Germinal center (tissue), 1 donor: ENCODE measurements around the gene CDC20B.
"Not testable (repeated sequence)": the region's sequence is repeated elsewhere in the genome, so short reads cannot be mapped to it uniquely, and the experiment has no call there.

ENCODE experiments used
- DNase-seq: peaks from one replicate; pipeline ENCODE4 v3.0.0; 2012; ENCODE audit warnings: mixed read lengths, low spot score

Gene CDC20B

DNA sequence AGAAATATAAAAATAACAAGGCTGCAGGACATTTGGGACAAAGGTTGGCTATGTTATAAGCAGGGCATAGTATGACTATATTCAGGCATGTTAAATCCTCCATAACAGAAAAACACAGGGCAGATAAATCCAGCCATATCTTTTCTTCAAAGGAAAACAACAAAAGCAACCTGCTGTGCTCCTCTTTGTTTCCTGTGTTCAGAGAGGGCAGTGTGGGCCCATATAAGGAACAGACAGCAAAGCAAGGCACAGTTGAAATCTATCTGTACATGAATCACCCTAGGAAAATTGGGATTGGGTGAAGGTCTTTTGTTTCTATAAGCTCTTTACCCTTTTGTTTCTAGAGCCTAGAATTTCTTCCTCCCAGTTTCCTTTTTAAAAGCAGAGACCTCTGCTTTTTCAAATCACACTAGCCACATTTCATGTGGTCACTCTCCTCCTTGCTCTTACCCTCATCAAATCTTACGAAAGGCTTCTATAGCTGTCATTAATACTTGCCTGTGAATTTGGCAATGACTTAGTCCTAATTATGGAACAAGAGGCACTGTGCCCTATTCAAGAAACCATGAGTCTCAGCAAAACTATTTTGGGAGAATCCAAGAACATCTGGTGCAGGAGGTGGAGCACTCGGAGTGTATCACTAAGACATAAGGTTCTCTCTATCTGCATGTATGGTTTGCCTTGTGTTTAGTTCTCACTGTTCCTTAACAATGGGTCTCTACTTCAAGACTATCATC is 68.8 kb downstream of the CDC20B start:
- no peak for DNase-seq

DNA sequence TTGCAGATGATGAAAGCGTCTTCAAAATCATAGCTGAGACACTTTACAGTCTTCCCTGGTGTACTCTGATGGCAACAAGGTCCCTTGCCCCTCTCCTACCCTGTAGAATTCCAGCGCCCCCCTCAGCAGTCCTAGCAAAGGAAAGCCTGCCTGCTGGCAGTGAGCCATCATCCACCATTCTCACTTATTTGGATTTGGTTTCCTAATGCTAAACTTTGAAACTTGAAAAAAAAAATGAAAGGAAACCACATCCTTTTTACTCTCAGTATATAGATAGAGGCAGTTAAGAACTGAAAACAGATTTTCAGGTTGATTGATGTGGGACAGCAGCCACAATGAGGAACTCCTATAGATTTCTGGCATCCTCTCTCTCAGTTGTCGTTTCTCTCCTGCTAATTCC is 70.6 kb downstream of the CDC20B start, which contains the start of gene GZMA:
Gene GZMA (plus strand): TSS at position 299 of the 400 bp plus-strand sequence. CDS start 37 bp downstream, at position 336.
- no peak for DNase-seq

DNA sequence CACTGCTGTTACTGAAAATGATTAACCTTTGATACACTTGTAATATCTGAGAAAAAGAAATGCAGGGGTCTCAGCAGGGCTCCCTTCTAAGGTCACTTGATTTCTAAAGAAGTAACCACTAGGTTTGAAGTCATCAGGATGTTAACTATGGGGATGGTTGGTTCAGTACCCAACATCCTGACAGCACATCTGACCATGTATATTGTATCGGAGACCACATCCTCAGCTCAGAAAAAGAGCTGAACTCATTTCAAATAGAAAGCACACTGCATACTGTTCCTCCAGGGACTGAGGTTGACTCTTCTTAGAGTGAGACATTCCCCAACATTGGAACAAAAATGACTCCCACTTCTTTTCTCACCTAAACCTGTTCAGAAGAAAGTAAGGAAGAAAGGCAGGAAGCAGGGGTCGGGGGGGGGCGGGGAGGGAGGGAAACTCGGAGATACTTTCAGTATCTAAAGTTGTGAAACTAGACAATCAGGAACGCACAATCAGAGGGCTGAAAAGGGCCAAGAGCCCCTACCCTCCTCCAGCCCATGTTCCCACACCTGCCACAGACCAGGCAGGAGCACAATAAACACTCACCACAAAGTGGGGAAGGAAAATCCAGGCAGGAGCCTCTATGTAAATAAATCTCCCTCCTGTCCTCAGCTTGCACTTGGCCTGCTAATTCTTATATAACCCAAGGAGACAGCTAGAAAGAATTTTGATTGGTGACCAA is 71.3 kb downstream of the CDC20B start:
- DNase-seq, result no peak

DNA sequence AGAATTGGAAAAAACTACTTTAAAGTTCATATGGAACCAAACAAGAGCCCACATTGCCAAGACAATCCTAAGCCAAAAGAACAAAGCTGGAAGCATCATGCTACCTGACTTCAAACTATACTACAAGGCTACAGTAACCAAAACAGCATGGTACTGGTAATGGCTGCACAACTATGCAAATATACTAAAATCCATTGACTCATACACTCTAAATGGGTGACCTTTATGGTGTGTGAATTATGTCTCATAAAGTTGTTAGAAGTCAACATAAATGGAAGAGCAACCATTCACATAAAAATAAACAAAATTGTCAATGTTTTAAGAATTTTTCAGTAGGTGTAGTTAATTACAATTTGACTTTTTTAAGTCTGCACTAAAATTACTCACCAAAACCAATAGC is 71.8 kb downstream of the CDC20B start:
- not testable (repeated sequence) for DNase-seq

DNA sequence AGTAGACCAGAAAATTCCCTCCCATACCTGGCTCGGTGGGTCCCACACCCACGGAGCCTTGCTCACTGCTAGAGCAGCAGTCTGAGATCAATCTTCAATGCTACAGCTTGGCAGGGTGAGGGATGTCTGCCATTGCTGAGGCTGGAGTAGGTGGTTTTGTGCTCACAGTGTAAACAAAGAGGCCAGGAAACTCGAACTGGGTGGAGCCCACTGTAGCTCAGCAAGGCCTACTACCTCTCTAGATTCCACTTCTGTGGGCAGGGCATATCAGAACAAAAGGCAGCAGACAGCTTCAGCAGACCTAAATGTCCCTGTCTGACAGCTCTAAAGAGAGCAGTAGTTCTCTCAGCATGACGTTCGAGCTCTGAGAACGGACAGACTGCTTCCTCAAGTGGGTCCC is 76.1 kb downstream of the CDC20B start:
- DNase-seq, result no peak

DNA sequence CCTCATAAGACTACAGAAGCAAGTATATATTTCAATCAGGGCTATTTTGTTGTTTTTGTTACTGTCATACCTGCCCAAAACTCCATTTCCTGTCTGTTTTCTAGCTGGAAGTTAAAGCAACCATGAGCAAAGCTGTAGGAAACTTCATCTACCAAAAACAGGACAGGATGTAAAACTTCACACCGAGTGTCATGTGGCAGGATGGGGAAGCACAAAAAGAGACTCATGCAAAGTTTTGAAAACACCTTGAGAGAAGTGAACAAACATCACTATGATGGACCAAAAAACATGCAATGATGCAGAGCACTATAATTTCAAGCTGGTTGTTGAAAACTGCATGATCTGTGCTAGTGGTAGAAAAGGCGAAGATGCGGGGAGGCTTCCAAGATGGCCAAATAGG is 76.8 kb downstream of the CDC20B start:
- DNase-seq, result no peak

DNA sequence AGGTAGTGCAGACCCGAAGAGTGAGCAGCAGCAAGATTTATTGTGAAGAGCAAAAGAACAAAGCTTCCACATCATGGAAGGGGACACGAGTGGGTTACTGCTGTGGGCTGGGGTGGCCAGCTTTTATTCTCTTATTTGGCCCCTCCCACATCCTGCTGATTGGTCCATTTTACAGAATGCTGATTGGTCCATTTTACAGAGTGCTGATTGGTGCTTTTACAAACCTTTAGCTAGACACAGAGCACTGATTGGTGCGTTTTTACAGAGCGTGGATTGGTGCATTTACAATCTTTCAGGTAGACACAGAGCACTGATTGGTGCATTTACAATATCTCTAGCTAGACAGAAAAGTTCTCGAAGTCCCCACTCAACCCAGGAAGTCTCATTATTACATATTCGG is 82.0 kb downstream of the CDC20B start:
- DNase-seq, result not testable (repeated sequence)

DNA sequence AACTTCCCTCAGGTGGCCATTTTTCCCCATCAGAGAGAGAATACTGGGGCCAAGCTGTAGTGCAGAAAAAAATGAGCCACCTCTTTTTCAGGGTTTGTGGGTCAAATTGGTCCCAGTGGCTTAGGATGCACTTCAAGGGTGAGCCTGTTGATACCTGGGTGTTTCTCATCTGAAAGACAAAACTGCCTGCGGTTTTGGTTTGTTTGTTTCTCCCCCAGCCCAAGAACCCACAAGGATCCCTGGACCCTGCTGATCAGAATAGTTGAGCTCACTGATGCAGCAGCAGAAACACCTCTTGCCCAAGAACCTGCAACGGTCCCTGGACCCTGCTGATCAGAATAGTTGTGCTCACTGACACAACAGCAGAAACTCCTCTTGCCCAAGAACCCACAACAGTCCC is 83.7 kb downstream of the CDC20B start:
- DNase-seq, result not testable (repeated sequence)

DNA sequence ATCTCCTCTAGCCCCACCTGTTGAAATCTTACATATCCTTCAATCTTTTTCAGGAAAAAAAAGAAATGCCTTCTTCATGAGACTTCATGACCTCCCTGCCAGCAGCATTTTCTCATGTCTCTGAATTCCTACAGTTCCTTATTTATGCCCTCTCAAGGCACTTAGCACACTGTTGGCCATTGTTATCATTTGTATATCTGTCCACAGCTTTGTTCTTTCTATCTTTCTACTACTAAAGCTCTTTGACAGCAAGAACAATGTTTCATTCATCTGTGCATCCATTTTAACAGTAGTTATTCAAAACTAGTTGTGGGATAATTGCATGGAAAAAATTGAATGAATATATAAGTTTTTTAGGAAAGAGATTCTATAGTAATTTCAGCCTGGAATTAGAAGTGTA is 91.4 kb downstream of the CDC20B start:
- no peak for DNase-seq

DNA sequence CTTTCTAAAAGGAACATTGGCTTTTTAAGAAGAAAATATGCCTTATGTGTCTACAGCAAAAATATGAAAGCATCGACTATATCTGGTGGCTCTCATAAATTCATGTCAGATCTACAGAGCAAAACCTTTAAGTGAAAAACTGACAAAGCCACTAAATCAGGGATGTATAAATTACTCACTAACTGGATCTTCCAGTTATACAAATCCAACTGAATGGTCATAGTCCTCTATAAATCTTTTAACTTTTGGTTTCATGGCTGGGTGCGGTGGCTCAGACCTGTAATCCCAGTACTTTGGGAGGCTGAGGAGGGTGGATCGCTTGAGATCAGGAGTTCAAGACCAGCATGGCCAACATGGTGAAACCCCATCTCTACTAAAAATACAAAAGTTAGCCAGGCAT is 99.8 kb downstream of the CDC20B start:
- DNase-seq, result no peak

DNA sequence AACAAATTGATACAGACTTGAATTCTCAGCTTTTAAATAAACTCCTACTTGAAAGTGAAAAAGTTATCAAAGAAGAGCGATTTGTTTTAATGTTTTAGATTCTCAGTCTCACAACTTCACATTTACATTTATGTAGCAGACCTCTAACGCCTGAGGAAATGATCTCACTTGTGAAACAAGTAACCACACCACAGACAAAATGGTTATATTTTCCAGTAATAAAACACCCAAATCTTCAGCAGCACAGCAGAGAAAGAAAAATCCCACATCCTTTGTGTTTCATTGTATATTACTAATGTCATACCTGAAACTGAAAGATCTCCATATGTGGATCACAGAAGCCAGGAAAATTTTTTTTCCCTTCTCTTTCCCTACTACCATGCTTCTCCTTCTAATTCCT is 100.3 kb downstream of the CDC20B start:
- DNase-seq, result no peak

DNA sequence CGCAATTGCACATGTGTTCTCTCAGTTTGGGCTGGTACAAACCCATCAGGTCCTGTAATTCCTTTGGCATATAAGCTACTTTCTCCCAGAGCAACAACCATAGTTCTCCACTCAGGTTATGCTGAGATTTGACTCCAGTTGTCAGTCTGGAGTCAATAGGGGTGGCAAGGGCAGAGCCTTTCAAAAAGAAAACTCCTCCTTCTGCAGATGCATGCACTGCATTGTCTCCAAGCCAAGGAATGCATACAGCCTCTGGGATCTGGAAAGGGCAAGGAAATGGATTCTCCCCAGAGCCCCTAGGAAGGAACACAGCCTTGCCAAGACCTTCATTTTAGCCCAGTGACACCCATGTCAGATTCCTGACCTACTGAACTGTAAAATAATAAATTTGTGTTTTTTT is 101.6 kb downstream of the CDC20B start:
- DNase-seq, result no peak

DNA sequence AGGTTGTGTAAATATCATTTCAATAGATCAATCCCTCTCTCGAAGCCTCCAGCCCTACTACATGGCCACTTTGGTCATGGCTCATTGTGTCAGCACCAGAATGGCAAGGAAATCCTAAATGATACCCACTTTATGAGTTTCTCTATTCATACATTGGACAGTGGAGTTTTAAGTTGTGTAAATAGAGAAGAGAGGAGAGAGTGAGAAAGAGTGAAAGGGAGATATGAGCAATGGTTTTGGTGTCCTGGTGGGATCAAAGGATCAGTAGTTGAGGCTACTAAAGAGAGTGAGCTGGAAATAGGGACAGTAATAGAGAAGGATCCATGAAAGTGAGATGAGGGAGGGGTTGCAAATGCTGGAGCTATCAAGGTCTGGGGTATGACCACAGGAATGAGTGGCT is 102.0 kb downstream of the CDC20B start:
- DNase-seq, result no peak

DNA sequence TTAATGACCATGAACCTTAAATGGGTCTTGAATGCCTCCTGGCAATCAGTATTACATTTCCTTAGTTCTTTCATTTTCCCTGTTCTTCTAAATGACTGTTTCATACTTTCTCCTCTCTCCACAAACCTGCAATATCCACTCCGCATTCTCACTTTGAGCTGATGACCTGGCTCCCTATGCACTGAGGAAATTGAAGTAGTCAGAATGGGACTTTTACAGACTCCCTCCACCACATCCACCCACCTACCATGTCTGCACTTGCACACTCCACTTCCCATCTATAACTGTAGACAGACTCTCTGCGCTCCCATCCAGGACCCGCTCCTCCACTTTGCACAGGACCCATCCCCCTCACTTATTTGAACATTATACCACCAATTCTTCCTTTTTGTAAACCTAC is 106.7 kb downstream of the CDC20B start:
- DNase-seq, result no peak

DNA sequence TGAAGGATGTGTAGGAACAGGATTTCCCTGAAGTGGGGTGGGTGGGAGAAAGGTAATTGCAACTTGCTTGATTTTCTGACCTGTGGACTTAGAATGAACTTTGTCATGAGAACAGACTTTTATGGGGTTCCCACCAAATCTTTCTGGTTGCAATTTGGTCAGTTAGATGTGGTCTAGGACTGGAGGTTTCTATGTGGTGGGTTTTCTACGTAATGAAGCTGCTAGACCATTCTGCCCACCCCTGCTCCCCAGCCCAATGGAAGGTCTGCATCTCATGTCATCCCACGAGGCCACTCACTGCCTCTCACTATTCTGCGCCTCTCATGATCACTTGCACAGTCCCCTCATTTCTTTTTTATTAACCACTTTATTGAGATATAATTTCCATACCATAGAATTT is 108.5 kb downstream of the CDC20B start:
- no peak for DNase-seq

DNA sequence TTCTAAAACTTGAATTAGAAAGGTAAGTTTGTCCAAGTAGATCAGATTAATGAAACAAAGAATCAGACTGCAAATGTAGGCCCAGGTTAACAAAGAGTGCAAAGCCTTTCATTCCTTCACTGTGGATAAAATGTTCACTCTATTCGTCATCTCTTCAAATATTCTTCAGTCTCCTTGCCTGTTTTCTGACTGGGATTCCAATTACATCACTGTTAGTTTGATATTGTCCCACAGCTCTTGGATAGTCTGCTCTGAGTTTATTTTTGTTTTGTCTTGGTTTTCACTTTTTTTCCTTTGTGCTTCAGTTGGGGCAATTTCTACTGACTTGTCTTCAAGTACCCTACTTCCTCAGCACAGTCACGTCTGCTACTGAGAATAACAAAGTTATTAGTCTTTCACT is 109.1 kb downstream of the CDC20B start:
- no peak for DNase-seq

DNA sequence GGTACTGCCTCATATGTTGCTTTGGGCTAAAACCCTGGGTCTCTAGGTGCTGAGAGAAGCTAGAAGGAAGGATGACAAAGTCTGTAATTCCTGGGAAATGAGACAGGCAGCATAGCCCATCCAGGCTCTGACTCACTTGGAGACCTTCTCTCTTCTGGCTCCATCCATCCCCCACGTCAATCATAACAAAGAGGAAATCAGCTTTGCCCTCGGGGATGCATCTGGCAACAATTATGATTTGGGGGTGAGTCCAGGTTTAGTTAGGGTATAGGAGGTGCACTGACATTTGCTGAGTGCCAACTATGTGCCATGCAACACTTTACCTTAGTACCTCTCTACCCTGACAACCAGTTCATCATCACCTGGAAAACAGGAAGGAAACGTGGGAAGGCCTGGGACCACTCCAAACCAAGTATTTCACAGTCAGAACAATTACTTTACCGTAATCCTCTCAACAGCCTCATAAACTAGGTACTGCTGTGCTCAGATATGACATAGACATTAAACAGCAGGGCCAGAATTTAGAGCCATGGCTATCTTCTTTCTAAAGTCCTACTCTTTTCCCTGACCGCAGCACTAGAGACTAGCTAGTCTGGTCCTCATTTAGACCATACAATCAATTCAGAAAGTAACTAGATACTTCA is 109.6 kb downstream of the CDC20B start:
- DNase-seq, result no peak
